Hematopoietic multipotent progenitor cell treated with erythropoietin and hydrocortisone succinate and interleukin-3 and kit ligand, for 17 days (in vitro differentiated cells): ENCODE data around the gene AKAIN1.

Source experiments
- DNase-seq: peaks from one replicate; pipeline ENCODE4 v3.0.0-alpha.2; 2015; ENCODE audit warnings: low spot score

AKAIN1 gene, protein sequence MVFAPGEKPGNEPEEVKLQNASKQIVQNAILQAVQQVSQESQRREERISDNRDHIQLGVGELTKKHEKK

DNA sequence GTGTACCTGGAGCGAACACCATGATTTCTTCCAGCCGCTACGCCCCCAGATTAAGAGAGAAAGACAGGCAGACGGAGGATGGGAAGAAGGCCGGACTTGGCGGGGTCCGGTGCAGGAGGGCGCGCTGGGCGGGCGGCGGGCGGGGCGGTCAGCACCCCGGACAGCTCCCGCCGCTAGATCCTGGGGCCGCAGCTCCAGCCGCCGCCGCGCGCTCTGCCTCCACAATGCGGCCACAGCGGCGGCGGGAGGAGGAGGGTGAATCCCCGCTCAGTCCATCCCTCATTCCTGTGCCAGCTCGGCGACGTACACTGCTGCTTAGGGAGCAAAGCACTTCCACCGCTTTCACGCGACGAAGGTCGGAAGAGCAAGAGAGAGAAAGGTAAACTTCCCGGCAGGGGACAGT lies at the start of gene AKAIN1:
TSS of gene AKAIN1 (minus strand) at position 226 of the 403 bp plus-strand sequence. CDS start at position 22, 204 bp downstream.
- DNase-seq, result no peak

DNA sequence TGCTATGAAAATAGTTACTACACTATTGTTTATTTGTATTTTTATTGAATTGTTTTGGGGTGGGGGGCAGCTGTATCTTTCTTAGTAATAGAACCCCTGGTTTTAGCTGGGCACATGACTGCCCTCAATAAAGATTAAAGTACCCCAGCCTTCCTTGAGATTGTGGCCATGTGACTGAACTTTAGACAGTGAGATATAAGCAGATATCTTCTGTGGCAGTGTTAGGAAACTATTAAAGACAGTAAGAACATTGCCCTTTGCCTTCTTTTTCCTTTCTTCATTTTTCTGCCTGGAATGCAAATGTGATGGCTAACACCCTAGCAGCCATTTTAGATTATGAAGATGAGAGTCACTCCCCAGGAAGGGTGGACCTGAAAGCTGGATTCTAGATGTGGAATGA lies 47.9 kb upstream of the AKAIN1 start:
- no peak for DNase-seq

DNA sequence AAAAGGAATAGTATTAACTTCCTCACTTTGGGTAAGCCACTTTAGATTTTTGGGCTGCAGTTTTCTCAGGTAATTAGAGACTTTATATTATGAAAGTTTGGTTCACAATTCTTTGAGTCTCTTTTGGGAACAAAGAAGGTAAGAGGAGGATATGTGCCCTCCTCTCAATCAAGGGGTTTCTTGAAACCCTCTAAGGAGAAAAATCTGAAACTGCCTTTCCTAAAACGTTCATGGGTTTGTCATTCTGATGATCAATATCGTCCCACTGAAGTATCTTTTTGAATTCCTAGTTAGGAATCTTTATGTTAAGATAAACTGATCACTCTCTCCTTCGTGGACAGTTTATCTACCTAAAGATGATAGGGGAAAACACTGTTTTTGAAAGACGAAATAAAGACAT lies 42.4 kb upstream of the AKAIN1 start:
- no peak for DNase-seq

DNA sequence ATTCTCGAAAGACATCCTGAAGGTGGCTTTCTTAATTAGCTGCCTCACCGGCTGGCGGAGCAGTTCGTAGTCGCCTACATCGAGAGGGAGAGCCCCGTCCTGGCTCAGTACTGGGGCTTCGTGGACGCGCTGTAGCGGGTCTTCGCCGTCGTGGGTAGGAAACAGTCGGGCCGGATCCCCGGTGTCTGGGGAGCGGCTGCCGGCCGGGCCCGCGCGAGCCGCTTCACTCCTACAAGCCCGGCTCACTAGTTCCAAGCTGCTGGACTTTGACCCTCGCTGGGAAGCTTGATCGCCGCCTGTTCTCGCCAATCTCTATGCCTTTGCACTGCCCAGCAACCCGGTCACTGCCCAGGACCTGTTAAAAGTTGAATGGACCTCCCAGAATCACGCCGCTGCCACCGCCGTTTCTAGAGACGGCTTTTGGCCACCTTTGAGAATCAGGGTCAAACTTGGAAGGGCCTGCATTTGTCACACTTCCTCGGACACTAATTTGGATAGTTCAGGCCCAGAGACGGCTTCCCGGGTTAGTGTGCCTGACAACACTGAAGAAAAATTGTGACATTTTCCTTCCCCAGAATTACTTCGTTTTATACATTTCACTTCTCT lies 41.4 kb upstream of the AKAIN1 start:
- DNase-seq, result peak; percentile 61

DNA sequence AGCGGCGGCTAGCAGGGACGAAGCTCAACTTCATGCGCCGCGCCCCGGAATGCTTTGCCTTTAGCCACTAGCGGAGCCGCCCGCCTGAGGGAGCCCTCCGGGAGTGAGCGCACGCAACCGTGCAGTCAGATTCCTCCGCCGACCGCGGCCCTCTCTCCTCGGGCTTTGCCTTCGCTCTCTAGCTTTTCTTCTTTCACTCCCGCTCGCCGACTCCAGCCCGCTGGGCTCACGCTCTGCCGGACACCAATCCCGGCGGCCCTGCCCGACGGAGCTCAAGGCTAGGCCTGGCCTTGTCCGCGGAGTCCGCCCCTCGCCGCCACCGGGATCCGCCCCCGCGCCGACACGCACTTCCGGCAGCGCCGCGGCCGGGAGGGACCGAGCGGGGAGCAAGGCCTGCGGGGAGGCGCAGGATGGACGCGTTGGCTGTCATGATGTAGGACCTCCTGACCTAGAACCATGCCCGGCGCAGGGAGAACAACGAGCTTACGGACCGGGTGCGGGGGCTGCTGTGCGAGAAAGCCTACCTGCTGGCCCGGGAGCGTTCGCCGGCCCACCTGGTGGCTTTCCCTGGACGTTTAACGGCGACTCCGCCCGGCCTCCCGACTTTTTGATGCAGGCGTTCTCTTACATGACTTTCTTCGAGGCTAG lies 40.8 kb upstream of the AKAIN1 start:
- peak; percentile 81 for DNase-seq

DNA sequence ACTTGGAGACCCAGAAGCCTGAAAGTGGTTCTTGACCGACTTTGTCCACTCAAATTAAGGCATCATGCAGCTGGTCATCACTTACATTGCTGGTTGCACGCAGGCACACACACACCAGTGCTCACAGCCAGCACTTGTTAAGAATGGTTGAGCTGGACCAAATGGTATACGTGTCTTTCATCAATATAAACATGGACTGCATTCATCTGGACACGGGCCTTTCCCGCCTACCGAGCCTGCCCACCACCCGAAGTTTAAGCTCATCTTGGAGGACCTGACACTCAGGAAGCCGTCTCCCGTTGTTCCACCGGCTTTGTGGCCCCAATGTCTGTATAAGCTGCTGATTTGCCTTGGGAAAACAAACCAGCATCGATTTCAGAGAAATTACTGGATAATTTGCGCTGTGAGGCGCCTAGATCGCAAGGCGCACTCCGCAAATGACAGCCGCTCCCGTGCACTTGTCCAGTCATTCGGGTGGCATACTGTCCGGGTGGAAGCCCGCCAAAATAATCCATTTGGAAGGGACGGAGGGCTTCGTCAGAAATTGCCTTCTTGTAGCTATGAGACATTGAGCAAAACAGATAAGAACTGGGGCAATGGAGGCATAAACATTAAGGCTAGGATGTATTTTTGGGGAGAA lies 40.1 kb upstream of the AKAIN1 start:
- DNase-seq, result peak; percentile 4

DNA sequence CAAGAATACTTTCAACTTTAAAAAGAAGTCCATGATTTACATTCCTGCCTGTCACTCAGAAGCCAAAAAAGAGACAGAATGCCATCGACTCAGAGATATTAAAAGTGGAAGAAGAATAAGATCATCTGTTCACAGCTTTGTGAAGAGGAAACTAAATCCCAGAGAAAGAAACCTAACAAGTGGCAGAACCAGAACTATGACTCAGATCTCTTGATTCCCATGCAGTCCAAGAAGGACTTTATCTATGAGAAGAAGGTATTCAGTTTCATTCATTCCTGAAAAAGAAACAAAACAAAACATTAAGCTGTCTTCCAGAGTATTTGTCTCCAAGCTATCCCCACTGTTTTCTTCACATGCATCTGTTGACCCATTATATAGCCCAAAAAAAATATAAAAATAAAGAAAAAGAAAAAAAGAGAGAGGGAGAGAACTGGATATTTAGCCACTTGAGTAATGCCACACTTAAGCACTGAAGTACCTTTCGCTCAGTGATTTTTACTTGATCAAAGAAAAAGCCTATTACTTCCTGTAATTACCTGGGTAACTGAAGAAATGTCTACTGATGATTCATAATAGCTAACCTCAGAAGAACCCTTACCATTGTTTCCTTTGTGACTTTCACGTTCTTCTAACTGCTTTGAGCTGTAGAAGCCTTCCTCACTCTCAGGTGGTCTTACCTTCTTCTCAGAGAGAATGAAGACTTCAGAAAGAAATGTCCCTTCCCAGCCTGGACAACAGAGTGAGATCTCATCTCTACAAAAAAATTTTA lies 17.7 kb upstream of the AKAIN1 start:
- DNase-seq, result no peak

DNA sequence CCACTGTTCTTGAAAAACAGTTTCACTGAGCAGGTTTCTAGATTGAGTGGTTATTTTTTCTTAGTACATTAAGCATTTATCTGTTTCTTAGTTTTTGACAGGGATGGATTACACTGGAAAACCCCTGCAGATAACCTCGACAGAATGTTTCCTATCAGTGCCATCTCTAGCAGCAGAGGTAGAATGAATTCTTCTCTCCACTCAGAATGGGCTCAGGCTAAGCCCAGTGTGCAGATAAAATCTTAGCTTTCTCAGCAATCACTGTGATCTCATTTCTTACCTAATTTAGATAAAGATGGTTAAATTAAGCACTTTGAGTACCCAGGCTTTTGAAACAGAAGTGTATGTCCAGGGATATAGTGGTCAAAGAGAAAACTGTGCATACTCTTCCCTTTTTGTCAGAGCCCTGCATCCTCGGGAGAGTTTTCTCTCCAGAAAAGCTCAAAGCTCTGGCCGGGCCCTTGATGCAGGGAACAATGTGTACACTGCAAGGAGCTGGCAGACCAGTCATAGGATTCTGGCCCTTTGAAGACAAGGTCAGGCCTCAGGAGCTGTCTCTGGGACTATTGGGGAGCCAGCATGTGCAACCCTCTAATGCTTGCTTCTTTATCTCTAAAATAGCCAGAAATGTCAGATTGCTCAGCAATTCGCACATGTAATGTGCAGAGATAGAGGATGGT lies 10.6 kb upstream of the AKAIN1 start:
- DNase-seq, result no peak

DNA sequence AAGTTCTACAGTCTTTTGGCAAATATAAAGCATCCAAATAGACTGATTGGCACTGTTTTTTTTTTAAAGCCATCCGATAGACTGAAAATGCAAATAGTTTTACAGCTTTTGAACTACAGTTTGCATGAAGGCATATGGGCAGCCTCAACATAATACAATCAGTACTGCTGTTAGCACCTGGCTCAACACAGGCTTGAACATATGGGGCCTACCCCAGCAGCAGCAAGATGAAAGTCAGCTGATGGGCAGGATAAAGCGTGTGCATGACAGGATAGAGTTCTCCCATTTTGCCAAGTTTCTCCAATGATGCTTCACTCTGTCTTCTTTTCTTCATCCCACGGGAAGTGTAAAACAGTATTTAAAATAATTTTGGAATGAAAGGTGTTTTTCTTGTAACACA lies 1.3 kb upstream of the AKAIN1 start:
- no peak for DNase-seq

DNA sequence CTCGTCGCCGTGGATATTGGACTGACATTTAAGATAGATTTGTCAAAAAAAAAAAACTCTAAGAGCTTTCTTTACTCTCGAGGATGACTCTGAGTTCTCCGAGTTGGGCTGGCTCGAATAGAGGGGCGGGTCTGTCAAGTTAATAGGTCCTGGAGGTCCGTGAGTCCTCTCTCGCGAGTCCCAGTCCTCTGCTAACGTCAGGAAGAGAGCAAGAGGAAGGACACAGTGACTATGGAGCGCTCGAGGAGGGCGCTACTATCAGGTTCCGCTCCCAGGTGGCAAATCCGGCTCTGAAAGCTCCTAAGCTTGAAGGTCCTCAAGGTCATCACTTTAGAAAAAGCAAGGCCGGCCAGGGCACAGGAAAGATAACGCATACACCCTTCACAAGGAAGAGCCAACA lies 404 bp upstream of the AKAIN1 start:
- DNase-seq, result no peak

DNA sequence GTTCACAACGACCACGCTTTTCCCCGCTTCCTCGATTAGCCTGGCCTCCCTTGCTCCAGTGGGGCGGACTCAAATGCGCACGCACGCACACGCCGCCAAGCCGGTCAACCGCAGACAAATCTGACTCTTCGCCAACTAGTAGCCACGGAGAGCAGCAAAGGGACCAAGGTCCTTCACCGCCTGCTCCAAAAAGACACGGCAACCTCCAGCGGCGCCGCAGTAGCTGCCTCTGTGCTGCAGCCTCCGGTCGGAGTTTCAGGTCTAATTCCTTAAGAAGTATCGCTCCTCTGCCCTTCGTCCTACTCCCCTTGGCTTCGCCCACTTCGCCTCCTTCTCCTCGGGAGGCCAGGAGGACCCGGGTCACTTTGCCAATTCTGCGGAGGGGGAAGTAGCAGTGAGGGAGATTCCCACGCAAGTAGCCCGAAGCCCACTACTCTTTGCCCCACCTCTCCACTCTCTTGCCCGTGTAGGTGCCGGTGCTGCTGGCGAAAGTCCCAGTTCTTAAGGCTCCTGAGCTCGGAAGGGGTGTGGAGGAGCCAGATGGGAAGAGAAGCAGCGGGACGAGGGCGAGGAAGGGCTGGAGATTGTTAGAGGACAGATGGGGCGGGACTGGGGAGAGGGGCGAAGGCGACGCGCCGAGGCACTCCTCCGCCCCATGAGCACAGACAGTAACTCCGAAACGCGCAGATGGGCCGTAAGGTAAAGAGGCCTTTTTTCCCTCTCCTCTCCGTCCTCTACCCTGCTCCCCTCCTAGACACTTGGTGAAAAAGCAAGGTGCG lies 615 bp downstream of the AKAIN1 start:
- no peak for DNase-seq

DNA sequence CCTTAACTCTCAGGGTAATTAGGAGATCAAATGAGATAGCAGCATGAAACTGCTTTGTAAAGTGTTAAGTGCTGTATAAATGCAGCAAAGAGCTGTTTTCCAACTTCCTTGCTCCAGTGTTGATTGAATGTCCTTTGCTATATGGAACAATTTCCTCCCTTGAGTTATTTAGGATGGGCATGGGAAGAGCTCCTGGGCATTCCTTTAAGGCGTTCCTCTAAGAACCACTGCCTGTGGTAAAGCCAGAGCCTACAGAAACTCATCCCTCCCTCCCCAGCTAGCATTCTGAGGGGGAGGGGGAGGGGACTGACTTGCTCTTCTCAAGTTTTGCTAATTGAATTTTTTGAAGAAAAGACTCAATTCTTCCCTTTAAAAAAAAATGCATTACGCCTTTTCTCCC lies 1.4 kb downstream of the AKAIN1 start:
- DNase-seq, result no peak

DNA sequence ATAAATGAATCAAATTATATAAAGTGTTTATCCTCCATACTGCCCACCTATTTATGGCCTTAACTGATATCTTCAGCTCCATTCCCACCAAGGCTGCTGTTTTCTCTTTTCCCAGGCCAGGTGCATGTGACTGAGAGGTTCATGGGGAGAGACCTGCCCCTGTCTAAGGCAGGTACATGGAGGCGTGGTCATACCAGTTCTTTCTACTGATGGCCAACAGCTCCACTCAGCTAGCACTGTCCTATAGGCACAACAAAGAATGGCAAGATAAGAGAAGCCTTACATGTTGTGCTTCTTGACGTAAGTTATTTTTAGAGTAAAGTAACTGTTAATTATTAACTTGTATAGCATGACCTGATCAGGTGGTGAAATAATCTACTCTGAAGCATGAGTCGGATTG lies 16.8 kb downstream of the AKAIN1 start:
- DNase-seq, result no peak

DNA sequence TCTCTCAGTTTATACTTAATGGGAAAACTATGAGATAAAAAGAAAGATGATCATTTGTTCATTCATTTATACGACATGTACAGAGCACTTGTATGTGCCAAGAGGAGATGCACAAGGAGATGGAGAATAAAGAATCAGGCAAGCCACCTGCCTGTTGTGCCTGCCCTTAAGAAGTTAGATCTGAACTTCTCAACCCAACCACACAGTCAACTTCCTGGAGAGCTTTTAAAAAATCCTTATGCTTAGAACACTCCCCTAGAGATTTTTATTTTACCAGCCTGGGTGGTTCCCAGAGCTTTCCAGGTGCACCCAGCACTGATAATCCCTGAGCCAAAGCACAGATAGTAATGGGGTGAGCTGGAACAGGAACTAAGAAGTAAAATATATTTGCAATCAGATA lies 18.5 kb downstream of the AKAIN1 start:
- DNase-seq, result no peak

DNA sequence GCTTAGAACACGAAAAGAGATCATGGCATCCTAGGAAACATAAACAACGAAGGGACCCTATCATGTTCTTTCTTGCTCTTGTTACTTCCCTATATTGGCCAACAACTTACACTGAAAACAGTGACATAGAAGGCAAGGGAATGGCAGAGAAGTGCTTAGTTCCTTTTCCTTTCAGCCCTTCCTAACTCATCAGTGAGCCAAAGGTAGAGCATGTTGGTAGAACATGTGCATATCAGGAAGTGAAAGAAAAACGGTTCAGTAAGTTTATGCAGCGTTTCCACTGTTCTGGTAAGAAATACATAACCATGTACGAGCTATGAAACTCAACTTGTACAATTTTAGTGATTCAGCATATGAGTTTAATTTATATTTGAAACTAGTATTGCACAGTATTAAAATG lies 21.7 kb downstream of the AKAIN1 start:
- DNase-seq, result no peak

DNA sequence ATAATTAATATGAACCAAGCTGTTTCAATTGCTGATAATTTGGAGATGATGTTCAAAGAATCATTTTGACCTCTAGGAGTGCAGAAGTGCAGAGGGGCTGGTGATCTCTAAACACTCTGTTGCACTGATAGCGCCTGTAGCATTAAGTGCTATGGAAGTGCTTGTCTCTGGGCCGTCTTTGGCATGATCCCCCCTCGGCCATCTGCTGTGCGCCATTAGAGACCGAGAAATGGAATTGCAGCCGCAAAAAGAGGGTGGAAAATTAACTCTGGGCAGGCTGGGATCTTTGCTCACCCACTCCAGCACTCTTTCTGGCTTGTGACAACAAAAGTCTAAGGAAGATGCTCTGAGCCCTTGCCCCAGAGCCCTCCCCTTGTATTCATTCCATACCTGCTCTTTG lies 23.4 kb downstream of the AKAIN1 start:
- no peak for DNase-seq

DNA sequence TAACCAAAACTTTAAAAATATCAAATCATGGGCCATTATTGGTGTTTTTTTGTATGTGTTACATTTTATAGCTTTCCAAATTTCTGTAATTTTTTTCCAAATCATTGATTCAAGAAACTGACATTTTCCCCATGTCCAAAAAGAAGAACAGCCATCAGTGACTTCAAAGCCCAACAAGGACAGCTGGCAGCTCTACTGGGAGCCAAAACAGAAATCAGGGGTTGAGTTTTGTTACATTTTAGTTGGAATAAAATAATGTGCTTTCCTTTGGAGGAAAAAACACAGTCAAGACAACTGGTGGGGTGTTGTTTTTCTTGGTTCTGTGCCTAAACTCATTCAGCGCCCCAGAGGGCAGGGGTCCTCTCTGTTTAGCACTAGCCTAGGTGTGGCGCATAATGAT lies 23.8 kb downstream of the AKAIN1 start:
- DNase-seq, result no peak

DNA sequence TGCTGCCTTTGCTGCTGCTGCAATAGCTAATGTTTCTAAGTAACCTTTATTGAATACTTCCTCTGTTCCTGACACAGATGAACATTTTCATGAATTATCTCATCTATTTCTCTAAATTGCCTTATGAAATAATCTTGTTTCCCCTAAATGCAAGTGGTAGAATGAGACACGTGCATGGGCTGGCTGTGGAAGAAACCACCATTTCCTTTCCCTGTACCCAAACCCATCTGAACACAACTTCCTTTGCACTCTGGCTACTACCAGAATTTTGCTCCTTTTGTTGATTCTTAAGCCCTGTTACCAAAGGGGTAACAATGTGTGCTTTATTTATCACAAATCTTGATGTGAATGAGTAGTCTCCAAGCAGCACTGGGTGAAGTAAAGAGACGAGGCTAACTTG lies 29.2 kb downstream of the AKAIN1 start:
- DNase-seq, result no peak

DNA sequence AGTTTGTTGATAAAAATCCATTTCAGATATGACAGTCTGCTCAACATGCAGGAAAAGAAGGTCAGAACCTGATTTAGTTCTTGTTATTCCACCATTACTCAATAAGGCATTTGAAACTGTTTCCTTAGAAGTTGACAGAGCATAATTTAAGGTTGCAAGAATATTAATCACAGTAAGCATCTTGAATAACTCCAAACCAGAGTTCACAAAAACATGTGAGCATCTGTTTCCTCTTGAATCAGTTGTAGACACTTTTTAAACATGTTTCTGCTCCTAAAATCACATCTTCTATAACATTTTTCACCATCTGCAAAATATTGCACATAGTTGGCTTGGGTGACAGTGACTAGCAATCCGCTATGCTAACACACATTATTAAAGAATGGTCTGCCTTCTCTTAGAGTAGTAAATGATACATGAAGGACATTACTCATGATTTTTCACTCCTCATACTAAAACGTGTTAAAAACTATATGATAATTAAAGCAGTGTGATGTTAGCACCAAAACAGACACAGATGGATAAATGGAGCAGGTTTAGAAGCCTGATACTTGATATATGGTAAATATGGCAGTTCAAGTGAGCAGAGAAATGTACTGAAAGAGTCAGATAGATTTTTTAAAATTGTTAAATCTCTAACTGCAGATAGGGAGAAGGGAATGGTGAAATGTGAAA lies 30.3 kb downstream of the AKAIN1 start:
- no peak for DNase-seq

DNA sequence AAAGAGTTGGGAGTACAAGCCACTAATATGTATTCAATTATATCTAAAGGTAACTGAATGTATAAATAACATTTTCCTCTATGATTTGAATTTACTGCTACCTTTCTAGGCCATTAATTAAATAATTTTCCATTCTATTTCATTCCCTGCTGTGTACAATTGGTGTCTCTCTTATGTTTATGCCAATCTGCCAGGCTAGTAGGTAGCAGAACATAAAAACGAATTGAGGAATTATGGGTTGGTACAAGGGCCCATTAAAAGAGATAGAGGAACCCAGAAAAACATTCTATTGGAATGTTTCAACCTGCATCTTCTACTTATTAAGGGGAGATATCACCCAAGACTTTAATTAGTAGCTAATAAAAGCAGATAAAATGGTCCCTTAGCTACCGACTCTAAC lies 32.2 kb downstream of the AKAIN1 start:
- DNase-seq, result no peak

DNA sequence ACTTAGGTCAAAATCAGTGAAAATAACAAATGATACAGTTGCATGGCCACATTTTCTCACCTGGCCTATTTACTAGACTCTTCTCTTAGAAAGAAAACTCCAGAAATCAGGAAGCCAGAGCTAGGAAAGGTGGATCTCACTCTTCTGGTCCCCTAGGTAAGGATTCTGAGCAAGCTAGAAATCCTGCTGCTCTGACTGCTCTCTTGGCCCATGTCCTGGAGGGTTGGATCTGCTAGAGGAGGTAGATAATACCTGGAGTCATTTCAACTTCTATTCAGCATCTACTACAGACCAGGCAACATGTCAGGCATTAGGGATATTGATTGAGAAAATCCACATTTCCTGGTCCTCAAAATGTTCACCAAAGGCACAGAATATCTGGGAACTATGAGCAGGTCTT lies 34.9 kb downstream of the AKAIN1 start:
- DNase-seq, result no peak
